AML-193 (cell line): ENCODE results near the gene PAX2.

Source experiments
- DNase-seq, 2 experiments: peaks; one replicate each; lab custom pipeline; 2025; lab: John Stamatoyannopoulos, UW

The PAX2 gene

GRCh38 chr10:100755821-100756220 is 10.4 kb downstream of the PAX2 start:
- DNase-seq = no peak

GRCh38 chr10:100759331-100759730 is 13.9 kb downstream of the PAX2 start:
- no peak for DNase-seq

GRCh38 chr10:100760726-100761125 is 15.3 kb downstream of the PAX2 start:
- DNase-seq = no peak

- no peak for DNase-seq
Measured at GRCh38 chr10:100761191-100761590, 15.8 kb downstream of the PAX2 start.

GRCh38 chr10:100763043-100763747 is 17.8 kb downstream of the PAX2 start:
- no peak for DNase-seq

- no peak for DNase-seq
Measured at GRCh38 chr10:100766693-100767421, 21.5 kb downstream of the PAX2 start.

GRCh38 chr10:100767422-100767775 is 22.0 kb downstream of the PAX2 start:
- no peak for DNase-seq

GRCh38 chr10:100769481-100769880 is 24.1 kb downstream of the PAX2 start:
- DNase-seq = no peak

GRCh38 chr10:100773646-100774045 is 28.3 kb downstream of the PAX2 start:
- DNase-seq = no peak

GRCh38 chr10:100774223-100774622 is 28.8 kb downstream of the PAX2 start:
- no peak for DNase-seq

GRCh38 chr10:100774876-100775275 is 29.5 kb downstream of the PAX2 start:
- DNase-seq = no peak

- DNase-seq = no peak
Measured at GRCh38 chr10:100775386-100775785, 30.0 kb downstream of the PAX2 start.

GRCh38 chr10:100775871-100776270 is 30.5 kb downstream of the PAX2 start:
- DNase-seq = no peak

GRCh38 chr10:100776671-100777070 is 31.3 kb downstream of the PAX2 start:
- no peak for DNase-seq

- no peak for DNase-seq
Measured at GRCh38 chr10:100779329-100779728, 33.9 kb downstream of the PAX2 start.

- DNase-seq = no peak
Measured at GRCh38 chr10:100780324-100780723, 34.9 kb downstream of the PAX2 start.

- DNase-seq = no peak
Measured at GRCh38 chr10:100781145-100781665, 35.8 kb downstream of the PAX2 start.

GRCh38 chr10:100782461-100783244 is 37.3 kb downstream of the PAX2 start:
- DNase-seq = no peak

GRCh38 chr10:100784126-100784525 is 38.7 kb downstream of the PAX2 start:
- DNase-seq = no peak

- no peak for DNase-seq
Measured at GRCh38 chr10:100786591-100786990, 41.2 kb downstream of the PAX2 start.

- no peak for DNase-seq
Measured at GRCh38 chr10:100788002-100788903, 42.9 kb downstream of the PAX2 start.

- DNase-seq = no peak
Measured at GRCh38 chr10:100790761-100791208, 45.4 kb downstream of the PAX2 start.
